SK-N-SH (cell line): Measurements from ENCODE around the gene COL26A1.

Experiments used
- CTCF ChIP-seq: fragments of 200-600 bp; sonication (generic); IDR thresholded peaks from 2 replicates; pipeline ENCODE4 v1.6.1; 2017; ENCODE audit warnings: antibody characterized with exemption, mild to moderate bottlenecking, moderate library complexity
- EP300 ChIP-seq, 2 experiments: IDR thresholded peaks; 2 replicates each; pipeline versions ENCODE4 v1.4.0 to v1.6.1; 2012; ENCODE audit warnings: borderline replicate concordance in 1 of 2, low read depth in 1 of 2, low read length in 1 of 2
- FOXJ3 ChIP-seq: sonication (generic); formaldehyde crosslinking; IDR thresholded peaks from 2 replicates; pipeline ENCODE4 v1.5.1; 2020; ENCODE audit warnings: mild to moderate bottlenecking, missing genetic modification reagents
- PBX3 ChIP-seq: IDR thresholded peaks from 2 replicates; pipeline ENCODE4; 2012
- POLR2AphosphoS5 ChIP-seq: IDR thresholded peaks from 2 replicates; pipeline ENCODE4 v1.6.1; 2012; ENCODE audit warnings: low read depth, low read length
- RFX5 ChIP-seq: IDR thresholded peaks from 2 replicates; pipeline ENCODE4 v1.6.1; 2012; ENCODE audit warnings: mild to moderate bottlenecking, improper control_type of control experiment, low read length
- SIN3A ChIP-seq: IDR thresholded peaks from 2 replicates; pipeline ENCODE4 v1.6.1; 2012; ENCODE audit warnings: low read depth, mild to moderate bottlenecking, low read length, moderate library complexity, borderline replicate concordance
- YY1 ChIP-seq: IDR thresholded peaks from 2 replicates; pipeline ENCODE4 v1.4.0; 2012; ENCODE audit warnings: low read depth, mild to moderate bottlenecking

GRCh38 chr7:101363196-101363733, 590 bp downstream of the COL26A1 start:
- TF ChIP-seq CTCF: no peak
- no peak for TF ChIP-seq FOXJ3 (CRISPR knock-in tag)
- TF ChIP-seq POLR2AphosphoS5: no peak
- no peak for TF ChIP-seq SIN3A
- no peak for TF ChIP-seq EP300 (IDR thresholded peaks at IDR 0.05; ENCODE audit: borderline replicate concordance in 1 of 2, low read depth in 1 of 2, low read length in 1 of 2)
- no peak for TF ChIP-seq RFX5
- TF ChIP-seq YY1: no peak
- no peak for TF ChIP-seq PBX3
